ENCODE data around the gene NLGN1.

NLGN1 gene

GRCh38 chr3:173943264-173943663 lies 545.7 kb downstream of the NLGN1 start:
- TF ChIP-seq FOXA1 (IDR thresholded peaks at IDR 0.05) (no peak), FOXK2 (IDR thresholded peaks at IDR 0.05) (no peak), SP1 (IDR thresholded peaks at IDR 0.05) (no peak)
- ChIA-PET CTCF (no interaction called here), POLR2A (no interaction called here)
- no peak for DNase-seq (ENCODE audit: extremely low spot score)

GRCh38 chr3:173945170-173945569 lies 547.6 kb downstream of the NLGN1 start:
- DNase-seq (ENCODE audit: extremely low spot score): no peak
- ChIA-PET POLR2A (no interaction called here), CTCF (no interaction called here)
- TF ChIP-seq CTBP1 (IDR thresholded peaks at IDR 0.05; ENCODE audit: borderline replicate concordance) (no peak), LEF1 (IDR thresholded peaks at IDR 0.05; ENCODE audit: borderline replicate concordance) (no peak), ZNF384 (IDR thresholded peaks at IDR 0.05) (no peak), PKNOX1 (IDR thresholded peaks at IDR 0.05) (no peak), NFRKB (IDR thresholded peaks at IDR 0.05) (no peak), L3MBTL2 (conservative IDR thresholded peaks at IDR 0.05) (no peak), TARDBP (IDR thresholded peaks at IDR 0.05) (no peak), ARNT (IDR thresholded peaks at IDR 0.05) (no peak), SP1 (IDR thresholded peaks at IDR 0.05) (no peak), HDGF (IDR thresholded peaks at IDR 0.05; ENCODE audit: borderline replicate concordance) (no peak), FOXA1 (IDR thresholded peaks at IDR 0.05) (no peak), SUZ12 (IDR thresholded peaks at IDR 0.05) (no peak), FOXM1 (IDR thresholded peaks at IDR 0.05; ENCODE audit: borderline replicate concordance) (no peak), ELF4 (IDR thresholded peaks at IDR 0.05) (no peak), FOXK2 (IDR thresholded peaks at IDR 0.05) (no peak)

GRCh38 chr3:173945806-173946205 lies 548.3 kb downstream of the NLGN1 start:
- CTCF ChIA-PET: no interaction called here
- no peak for DNase-seq (ENCODE audit: extremely low spot score)
- no peak for TF ChIP-seq LEF1 (IDR thresholded peaks at IDR 0.05; ENCODE audit: borderline replicate concordance)
- TF ChIP-seq NFRKB (IDR thresholded peaks at IDR 0.05): no peak
- no peak for TF ChIP-seq CTBP1 (IDR thresholded peaks at IDR 0.05; ENCODE audit: borderline replicate concordance)
- TF ChIP-seq FOXA1 (IDR thresholded peaks at IDR 0.05): no peak
- TF ChIP-seq ELF4 (IDR thresholded peaks at IDR 0.05): no peak
- no peak; the same call in 1 of the 2 replicates for TF ChIP-seq PKNOX1 (IDR thresholded peaks at IDR 0.05)
- no peak for TF ChIP-seq SP1 (IDR thresholded peaks at IDR 0.05)
- no peak for TF ChIP-seq TARDBP (IDR thresholded peaks at IDR 0.05)
- TF ChIP-seq HDGF (IDR thresholded peaks at IDR 0.05; ENCODE audit: borderline replicate concordance): no peak
- no peak for TF ChIP-seq FOXM1 (IDR thresholded peaks at IDR 0.05; ENCODE audit: borderline replicate concordance)
- TF ChIP-seq BHLHE40 (IDR thresholded peaks at IDR 0.05; ENCODE audit: borderline replicate concordance): no peak
- no peak for TF ChIP-seq FOXK2 (IDR thresholded peaks at IDR 0.05)
- TF ChIP-seq L3MBTL2 (conservative IDR thresholded peaks at IDR 0.05): no peak
- no peak for TF ChIP-seq ZNF384 (IDR thresholded peaks at IDR 0.05)
- no peak for TF ChIP-seq ARNT (IDR thresholded peaks at IDR 0.05)
- no peak for TF ChIP-seq SUZ12 (IDR thresholded peaks at IDR 0.05)
- POLR2A ChIA-PET: no interaction called here

GRCh38 chr3:173954647-173955046 lies 557.1 kb downstream of the NLGN1 start:
- DNase-seq (ENCODE audit: extremely low spot score): no peak
- CTCF ChIA-PET: no interaction called here
- POLR2A ChIA-PET: no interaction called here
- TF ChIP-seq ZNF384 (IDR thresholded peaks at IDR 0.05) (no peak), FOXM1 (IDR thresholded peaks at IDR 0.05; ENCODE audit: borderline replicate concordance) (no peak), TARDBP (IDR thresholded peaks at IDR 0.05) (no peak), SUZ12 (IDR thresholded peaks at IDR 0.05) (no peak), ARNT (IDR thresholded peaks at IDR 0.05) (no peak), LEF1 (IDR thresholded peaks at IDR 0.05; ENCODE audit: borderline replicate concordance) (no peak), PKNOX1 (IDR thresholded peaks at IDR 0.05) (no peak), L3MBTL2 (conservative IDR thresholded peaks at IDR 0.05) (no peak), NFRKB (IDR thresholded peaks at IDR 0.05) (no peak), ELF4 (IDR thresholded peaks at IDR 0.05) (no peak), SP1 (IDR thresholded peaks at IDR 0.05) (no peak), HDGF (IDR thresholded peaks at IDR 0.05; ENCODE audit: borderline replicate concordance) (no peak), BHLHE40 (IDR thresholded peaks at IDR 0.05; ENCODE audit: borderline replicate concordance) (no peak), CTBP1 (IDR thresholded peaks at IDR 0.05; ENCODE audit: borderline replicate concordance) (no peak)

- POLR2A ChIA-PET: no interaction called here
- CTCF ChIA-PET: no interaction called here
- TF ChIP-seq SUZ12 (IDR thresholded peaks at IDR 0.05): no peak
- no peak for TF ChIP-seq HDGF (IDR thresholded peaks at IDR 0.05; ENCODE audit: borderline replicate concordance)
- TF ChIP-seq FOXK2 (IDR thresholded peaks at IDR 0.05): no peak
- no peak for TF ChIP-seq PKNOX1 (IDR thresholded peaks at IDR 0.05)
- no peak for TF ChIP-seq SP1 (IDR thresholded peaks at IDR 0.05)
- TF ChIP-seq ARNT (IDR thresholded peaks at IDR 0.05): no peak
- no peak for TF ChIP-seq L3MBTL2 (conservative IDR thresholded peaks at IDR 0.05)
- TF ChIP-seq ZNF384 (IDR thresholded peaks at IDR 0.05): no peak
- TF ChIP-seq CTBP1 (IDR thresholded peaks at IDR 0.05; ENCODE audit: borderline replicate concordance): no peak
- no peak for TF ChIP-seq ELF4 (IDR thresholded peaks at IDR 0.05)
- DNase-seq (ENCODE audit: extremely low spot score): no peak
Measured at GRCh38 chr3:173957646-173958045, 560.1 kb downstream of the NLGN1 start.

GRCh38 chr3:173958805-173959204 lies 561.3 kb downstream of the NLGN1 start:
- CTCF ChIA-PET: no interaction called here
- TF ChIP-seq FOXA1 (IDR thresholded peaks at IDR 0.05) (no peak), HDGF (IDR thresholded peaks at IDR 0.05; ENCODE audit: borderline replicate concordance) (no peak), ELF4 (IDR thresholded peaks at IDR 0.05) (no peak), SUZ12 (IDR thresholded peaks at IDR 0.05) (no peak), ARNT (IDR thresholded peaks at IDR 0.05) (no peak)
- DNase-seq (ENCODE audit: extremely low spot score): no peak
- POLR2A ChIA-PET: no interaction called here
